Ovary (tissue), 9 donors: ENCODE measurements around the gene CREG2. TPM values are rescaled to one million over a fixed set of nuclear protein-coding genes. Genes with fewer than 3 reads are reported as not detected.

Source experiments
- DNase-seq, 5 donors: peaks; one replicate each; pipeline ENCODE4 v3.0.0-alpha.2; 2019 to 2020
- H3K27ac ChIP-seq, 2 donors: fragments of 200-600 bp; one replicate each; pipeline versions ENCODE4 v1.5.1 to v1.8.0; 2019 to 2022
- H3K27me3 ChIP-seq: fragments of 200-600 bp; one replicate; pipeline ENCODE4 v1.8.0; 2022
- H3K36me3 ChIP-seq: fragments of 200-600 bp; sonication (generic); one replicate; pipeline ENCODE4 v1.5.1; 2019
- H3K4me1 ChIP-seq: one replicate; pipeline ENCODE4 v1.8.1; 2013; ENCODE audit warnings: mild to moderate bottlenecking, moderate library complexity; ENCODE audit not compliant: insufficient read depth
- H3K4me3 ChIP-seq: fragments of 200-600 bp; sonication (generic); one replicate; pipeline ENCODE4 v1.5.1; 2017
- H3K9me3 ChIP-seq, 2 donors: fragments of 200-600 bp in 1 of 2; sonication (generic) in 1 of 2; one replicate each; pipeline versions ENCODE4 v1.5.1 to v1.8.1; 2013 to 2019; ENCODE audit warnings: mild to moderate bottlenecking in 1 of 2, moderate library complexity in 1 of 2
- EP300 ChIP-seq: sonication (generic); formaldehyde crosslinking; IDR thresholded peaks from one replicate; pipeline ENCODE4 v1.6.1; 2017; ENCODE audit warnings: antibody characterized with exemption
- POLR2A ChIP-seq: fragments of 450-650 bp; IDR thresholded peaks from one replicate; pipeline ENCODE4 v1.6.1; 2017; ENCODE audit warnings: antibody characterized with exemption, mild to moderate bottlenecking, moderate library complexity
- WGBS, 3 donors: extraction: QIAGEN DNeasy Blood & Tissue Kit in 1 of 3; methylation state at CpG; one replicate each; pipeline versions ENCODE4 v1.1.5 to v1.1.7; 2013 to 2017; 5-methylcytosine and 5-hydroxymethylcytosine counted together
- intact Hi-C, 4 donors: fragments of 100-400 bp; cut with DNase I; formaldehyde crosslinking; loops; one replicate each; pipeline versions ENCODE4 v1.11.0 to v1.15.1; 2022 to 2023
- polyA plus RNA-seq, 2 donors: library from polyadenylated mRNA; stranded (reverse); fragments of 200-250 nt in 1 of 2; fragments of 350-450 nt in 1 of 2; fragmentation: Illumina TruSeq in 1 of 2; extraction: RNeasy Lipid Tissue Mini Kit (QIAGEN cat#74804) in 1 of 2; gene quantifications; one replicate each; pipeline ENCODE4 v1.2.3, GENCODE V29; 2013 to 2014
- total RNA-seq, 7 donors: library from RNA; depleted of rRNA in 2 of 7; stranded (reverse); fragments of >200 nt in 2 of 7; fragmentation: NEBNext Ultra II Directional in 3 of 7; extraction: Animal tissue kit (Norgen Biotek cat#: 25700) in 3 of 7; gene quantifications; one replicate each; pipeline versions ENCODE4 v1.1.0 to v1.2.4, GENCODE V29; 2016 to 2023
- TF ChIP-seq, protein P1 (sequence below), 3 donors: fragments of 450-650 bp in 2 of 3; fragments of 200-600 bp in 1 of 3; IDR thresholded peaks; one replicate each; pipeline versions ENCODE4 v1.5.1 to v1.8.0; 2016 to 2022; ENCODE audit warnings: antibody characterized with exemption in 3 of 3, mild to moderate bottlenecking in 1 of 3
- donor health status: DM: no; HTN: no; CAD: no; lungs with moderate emphysema.
- donor health status: DM: no; HTN: no; CAD: no.
- donor health status: Bipolar disorder and iron deficiency.
- donor health status: DM: yes; HTN: yes; CAD: no.
- donor health status: DM: no; HTN: no; CAD: no.
- donor health status: DM: yes; HTN: yes; CAD: no.

CREG2 gene
- total and polyA plus RNA-seq, 9 donors: 0.04 to 0.57 (median 0.19) TPM; not detected in 1

DNA sequence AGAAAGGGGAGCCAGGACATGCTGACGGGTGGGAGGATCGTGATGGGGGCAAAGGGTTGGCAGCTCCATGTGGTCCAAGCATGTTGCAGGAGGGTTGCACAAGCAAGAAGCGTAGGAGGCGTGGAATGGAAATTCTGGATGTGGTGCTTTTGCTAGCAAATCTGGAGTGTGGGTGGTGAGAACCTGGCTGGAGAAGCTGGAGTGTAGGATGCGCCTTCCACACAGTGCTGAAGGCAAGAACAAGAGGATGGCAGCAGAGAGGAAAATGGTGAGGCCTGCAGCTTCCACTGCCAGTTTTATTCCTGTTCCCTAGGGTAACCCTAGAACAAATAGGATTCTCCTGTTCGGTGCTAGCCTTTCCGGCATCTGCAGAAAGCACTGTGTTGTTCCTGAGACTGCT lies 22.4 kb downstream of the CREG2 start:
- no peak for DNase-seq
- Histone ChIP-seq H3K27me3 (no peaks in the 10 kb centered on the region), H3K36me3 (no peaks in the 10 kb centered on the region), H3K4me3 (no peak overlapping the region), H3K4me1 (no peaks in the 10 kb centered on the region), H3K9me3 (no peaks in the 10 kb centered on the region), H3K27ac (no peak overlapping the region)
- intact Hi-C loops: no loop called here
- WGBS, 3 donors: 90 to 94% (median 92%) methylated on average over 7 of the region's 7 CpGs
- TF ChIP-seq, protein P1, sequence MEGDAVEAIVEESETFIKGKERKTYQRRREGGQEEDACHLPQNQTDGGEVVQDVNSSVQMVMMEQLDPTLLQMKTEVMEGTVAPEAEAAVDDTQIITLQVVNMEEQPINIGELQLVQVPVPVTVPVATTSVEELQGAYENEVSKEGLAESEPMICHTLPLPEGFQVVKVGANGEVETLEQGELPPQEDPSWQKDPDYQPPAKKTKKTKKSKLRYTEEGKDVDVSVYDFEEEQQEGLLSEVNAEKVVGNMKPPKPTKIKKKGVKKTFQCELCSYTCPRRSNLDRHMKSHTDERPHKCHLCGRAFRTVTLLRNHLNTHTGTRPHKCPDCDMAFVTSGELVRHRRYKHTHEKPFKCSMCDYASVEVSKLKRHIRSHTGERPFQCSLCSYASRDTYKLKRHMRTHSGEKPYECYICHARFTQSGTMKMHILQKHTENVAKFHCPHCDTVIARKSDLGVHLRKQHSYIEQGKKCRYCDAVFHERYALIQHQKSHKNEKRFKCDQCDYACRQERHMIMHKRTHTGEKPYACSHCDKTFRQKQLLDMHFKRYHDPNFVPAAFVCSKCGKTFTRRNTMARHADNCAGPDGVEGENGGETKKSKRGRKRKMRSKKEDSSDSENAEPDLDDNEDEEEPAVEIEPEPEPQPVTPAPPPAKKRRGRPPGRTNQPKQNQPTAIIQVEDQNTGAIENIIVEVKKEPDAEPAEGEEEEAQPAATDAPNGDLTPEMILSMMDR (IDR thresholded peaks at IDR 0.05): no peak
- TF ChIP-seq EP300 (no peak), POLR2A (no peak)

DNA sequence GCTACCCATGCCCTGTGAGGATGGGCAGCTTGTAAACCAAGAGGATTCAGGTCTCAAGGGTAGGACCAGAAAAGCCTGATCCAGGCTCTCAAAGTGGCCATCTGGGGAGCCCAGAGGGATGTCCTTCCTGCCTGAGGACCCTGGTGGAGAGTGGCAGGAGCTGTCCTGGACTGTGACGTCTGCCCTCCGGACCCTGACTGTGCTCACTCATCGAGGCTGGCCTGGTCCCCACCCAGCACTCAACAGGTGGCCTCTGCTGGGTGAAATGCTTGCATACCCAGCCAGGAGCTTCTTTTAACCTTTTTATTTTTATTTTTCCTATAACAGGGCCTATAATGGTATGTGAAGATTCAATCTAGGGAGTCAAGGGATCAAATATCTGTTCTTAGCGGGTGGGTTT lies 24.5 kb downstream of the CREG2 start:
- Histone ChIP-seq H3K9me3 (no peaks in the 10 kb centered on the region), H3K4me1 (no peaks in the 10 kb centered on the region)
- TF ChIP-seq POLR2A (no peak), EP300 (no peak)
- TF ChIP-seq, protein P1 (IDR thresholded peaks at IDR 0.05): no peak

DNA sequence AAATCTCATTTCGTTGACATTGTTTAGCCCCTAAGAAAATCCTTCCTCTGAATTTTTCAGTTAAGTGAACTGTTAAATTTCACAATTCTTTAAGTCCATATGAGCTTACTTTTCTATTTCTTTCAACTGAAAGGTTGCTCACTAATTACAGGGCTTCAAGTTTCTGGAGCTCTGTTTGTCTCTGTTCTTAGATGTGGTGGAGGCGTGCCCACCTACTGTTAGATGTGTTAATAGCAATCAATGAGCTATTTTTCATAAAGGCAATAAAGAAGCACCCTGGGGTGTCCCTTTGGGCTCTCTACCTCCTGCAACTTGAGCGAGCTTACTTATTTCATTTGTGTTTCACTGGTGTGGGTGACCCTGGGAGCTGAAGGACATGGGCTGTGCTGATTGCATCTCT lies 25.0 kb downstream of the CREG2 start:
- Histone ChIP-seq H3K9me3 (no peaks in the 10 kb centered on the region), H3K4me1 (no peaks in the 10 kb centered on the region), H3K36me3 (no peaks in the 10 kb centered on the region), H3K4me3 (no peak overlapping the region), H3K27ac (no peak overlapping the region), H3K27me3 (no peaks in the 10 kb centered on the region)
- 83 to 86% (median 86%) methylated on average over 3 of the region's 3 CpGs for WGBS, 3 donors
- TF ChIP-seq POLR2A (no peak), EP300 (no peak)
- TF ChIP-seq, protein P1 (IDR thresholded peaks at IDR 0.05): no peak
- no peak for DNase-seq
- intact Hi-C loops: no loop called here

More for the DNA sequence above, 24.5 kb downstream of the CREG2 start:
- Histone ChIP-seq H3K4me3 (no peak overlapping the region), H3K27me3 (no peaks in the 10 kb centered on the region), H3K36me3 (no peaks in the 10 kb centered on the region), H3K27ac (no peak overlapping the region)
- WGBS, 3 donors: 83 to 92% (median 89%) methylated on average over 4 of the region's 4 CpGs
- intact Hi-C loops: no loop called here
- no peak for DNase-seq

DNA sequence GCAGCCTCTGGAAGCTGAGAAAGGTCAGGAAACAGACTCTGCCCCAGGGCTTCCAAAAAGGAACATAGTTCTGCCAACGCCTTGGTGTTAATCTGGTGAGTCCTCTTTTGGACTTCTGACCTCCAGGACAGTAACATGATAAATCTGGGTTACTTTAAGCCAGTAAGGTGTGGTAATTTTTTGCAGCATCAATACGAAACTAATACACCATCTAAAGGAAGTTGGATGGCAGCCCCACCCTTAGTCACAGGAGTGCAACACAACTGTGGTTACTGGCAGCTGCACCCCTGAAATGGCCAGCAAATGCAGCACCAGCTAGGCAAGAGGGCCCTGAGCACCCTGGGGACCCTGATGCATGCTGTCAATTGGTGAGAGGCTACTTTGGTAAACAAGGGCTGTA lies 25.8 kb downstream of the CREG2 start:
- no peak for TF ChIP-seq EP300
- H3K27me3 ChIP-seq: no peaks in the 10 kb centered on the region
- 69 to 75% (median 70%) methylated on average over 2 of the region's 2 CpGs for WGBS, 3 donors
- H3K27ac ChIP-seq: no peak overlapping the region
- DNase-seq: no peak
- intact Hi-C loops: no loop called here
- no peaks in the 10 kb centered on the region for H3K36me3 ChIP-seq
- H3K4me1 ChIP-seq: no peaks in the 10 kb centered on the region
- no peak overlapping the region for H3K4me3 ChIP-seq
- H3K9me3 ChIP-seq: no peaks in the 10 kb centered on the region

DNA sequence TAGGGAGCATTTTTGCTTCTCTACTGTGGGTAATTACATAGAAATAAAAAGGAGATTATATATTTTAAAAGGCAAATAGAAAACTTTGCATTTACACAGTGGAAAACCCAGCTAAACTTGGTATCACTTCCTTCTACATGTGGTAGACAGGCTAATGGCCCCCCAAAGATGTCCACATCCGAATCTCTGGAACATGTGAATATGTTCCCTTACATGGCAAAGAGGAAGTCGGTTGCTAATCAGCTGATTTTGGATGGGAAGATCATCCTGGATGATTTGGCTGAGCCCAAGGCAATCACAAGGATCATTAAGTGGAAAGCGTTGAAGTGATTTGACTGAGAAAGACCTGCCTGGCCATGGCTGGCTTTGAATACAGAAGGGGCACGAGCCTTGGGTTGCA lies 26.2 kb downstream of the CREG2 start:
- Histone ChIP-seq H3K9me3 (no peaks in the 10 kb centered on the region), H3K36me3 (no peaks in the 10 kb centered on the region), H3K4me3 (no peak overlapping the region), H3K27me3 (no peaks in the 10 kb centered on the region), H3K27ac (no peak overlapping the region), H3K4me1 (no peaks in the 10 kb centered on the region)
- no peak for DNase-seq
- 77 to 89% (median 80%) methylated on average over 4 of the region's 4 CpGs for WGBS, 3 donors
- intact Hi-C loops: no loop called here
- TF ChIP-seq POLR2A: no peak
- TF ChIP-seq, protein P1 (IDR thresholded peaks at IDR 0.05): no peak
- TF ChIP-seq EP300: no peak
